ACHN (cell line): ENCODE results near the gene SLC13A5.
"Not testable (repeated sequence)": the region's sequence is repeated elsewhere in the genome, so short reads cannot be mapped to it uniquely, and the experiment has no call there.

Source experiments
- DNase-seq: peaks from one replicate; pipeline ENCODE4 v3.0.0-alpha.2; 2015
- in situ Hi-C: cut with HindIII; loops from 2 replicates; pipeline ENCODE4 v1.10.0; 2017; ENCODE audit warnings: low sequenced_read_pairs, low pct_ligation_motif_present, low pct_unique_long_range_greater_than_20kb

Gene SLC13A5

GRCh38 chr17:6670571-6670970 lies 42.6 kb downstream of the SLC13A5 start:
- in situ Hi-C loops, result no loop called here

GRCh38 chr17:6669479-6670212 lies 43.5 kb downstream of the SLC13A5 start:
- no peak for DNase-seq
- in situ Hi-C loops, result no loop called here

More at GRCh38 chr17:6670571-6670970, 42.6 kb downstream of the SLC13A5 start:
- no peak for DNase-seq

- in situ Hi-C loops, result no loop called here
- DNase-seq, result no peak
Observed at GRCh38 chr17:6668727-6669425, 44.3 kb downstream of the SLC13A5 start.

GRCh38 chr17:6668219-6668618 lies 45.0 kb downstream of the SLC13A5 start:
- DNase-seq, result no peak
- in situ Hi-C loops, result no loop called here

- in situ Hi-C loops, result no loop called here
Observed at GRCh38 chr17:6667516-6667915, 45.7 kb downstream of the SLC13A5 start.

GRCh38 chr17:6666557-6666956 lies 46.6 kb downstream of the SLC13A5 start:
- no peak for DNase-seq
- in situ Hi-C loops, result no loop called here

More at GRCh38 chr17:6667516-6667915, 45.7 kb downstream of the SLC13A5 start:
- DNase-seq, result no peak

GRCh38 chr17:6666077-6666521 lies 47.1 kb downstream of the SLC13A5 start:
- DNase-seq, result peak; percentile 79
- in situ Hi-C loops, result no loop called here

- in situ Hi-C loops, DNase-seq: not testable (repeated sequence)
Observed at GRCh38 chr17:6663200-6663599, 50.0 kb downstream of the SLC13A5 start.

GRCh38 chr17:6661464-6661848 lies 51.7 kb downstream of the SLC13A5 start:
- in situ Hi-C loops, result no loop called here
- no peak for DNase-seq

GRCh38 chr17:6660805-6661463 lies 52.2 kb downstream of the SLC13A5 start:
- no peak for DNase-seq
- in situ Hi-C loops, result no loop called here

- no peak for DNase-seq
- in situ Hi-C loops, result no loop called here
Observed at GRCh38 chr17:6660101-6660500, 53.1 kb downstream of the SLC13A5 start.

GRCh38 chr17:6658411-6658810 lies 54.8 kb downstream of the SLC13A5 start:
- DNase-seq, in situ Hi-C loops: not testable (repeated sequence)

- in situ Hi-C loops, result no loop called here
- DNase-seq, result no peak
Observed at GRCh38 chr17:6657633-6658287, 55.4 kb downstream of the SLC13A5 start.

- DNase-seq, in situ Hi-C loops: not testable (repeated sequence)
Observed at GRCh38 chr17:6656797-6657632, 56.2 kb downstream of the SLC13A5 start.

- DNase-seq, in situ Hi-C loops: not testable (repeated sequence)
Observed at GRCh38 chr17:6655732-6656361, 57.3 kb downstream of the SLC13A5 start.

- in situ Hi-C loops, result no loop called here
- no peak for DNase-seq
Observed at GRCh38 chr17:6654841-6655731, 58.1 kb downstream of the SLC13A5 start.
